Kidney epithelial cell (primary cell): ENCODE results near the gene RNF123. TPM values are rescaled to one million over a fixed set of nuclear protein-coding genes. Genes with fewer than 3 reads are reported as not detected.

Experiments used
- DNase-seq: peaks from one replicate; pipeline ENCODE4 v3.0.0-alpha.2; 2010; ENCODE audit warnings: low read depth
- H3K27me3 ChIP-seq: 2 replicates; pipeline ENCODE4 v1.6.0; 2011; ENCODE audit warnings: low read length; ENCODE audit not compliant: control insufficient read depth, insufficient read depth
- H3K36me3 ChIP-seq: 2 replicates; pipeline ENCODE4 v1.5.1; 2011; ENCODE audit warnings: low read length; ENCODE audit not compliant: control insufficient read depth, insufficient read depth
- H3K4me3 ChIP-seq: 2 replicates; pipeline ENCODE4 v1.5.1; 2011; ENCODE audit warnings: low read depth, mild to moderate bottlenecking, control low read depth, low read length
- total RNA-seq: library from RNA; depleted of rRNA; stranded (reverse); fragments of >200 nt; gene quantifications from 2 replicates; pipeline ENCODE4 v1.2.3, GENCODE V29; 2015
- TF ChIP-seq, protein P1 (sequence below): IDR thresholded peaks from 2 replicates; pipeline ENCODE4 v1.5.1; 2011; ENCODE audit warnings: mild to moderate bottlenecking, moderate library complexity, low read length, control low read depth, inconsistent platforms; ENCODE audit not compliant: insufficient read depth, poor library complexity, severe bottlenecking

RNF123 gene
- total RNA-seq, 1 donor from 2014 or later = 30.8 TPM

DNA sequence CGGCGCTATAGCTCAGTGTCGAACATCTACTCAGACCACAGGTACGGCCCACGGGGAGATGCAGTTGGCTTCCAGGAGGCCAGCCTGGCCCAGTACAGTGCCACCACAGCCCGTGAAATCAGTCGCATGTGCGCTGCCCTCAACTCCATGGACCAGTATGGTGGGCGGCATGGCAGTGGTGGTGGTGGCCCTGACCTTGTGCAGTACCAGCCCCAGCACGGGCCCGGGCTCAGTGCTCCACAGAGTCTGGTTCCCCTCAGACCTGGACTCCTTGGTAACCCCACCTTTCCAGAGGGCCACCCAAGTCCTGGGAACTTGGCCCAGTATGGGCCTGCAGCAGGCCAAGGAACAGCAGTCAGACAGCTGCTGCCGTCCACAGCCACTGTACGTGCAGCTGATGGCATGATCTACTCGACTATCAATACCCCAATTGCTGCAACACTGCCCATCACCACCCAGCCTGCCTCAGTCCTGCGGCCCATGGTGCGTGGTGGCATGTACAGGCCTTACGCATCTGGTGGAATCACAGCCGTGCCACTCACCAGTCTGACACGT, 33.5 kb upstream of the RNF123 start:
- Histone ChIP-seq H3K27me3 (peaks cover 24% of the 10 kb centered on the region), H3K4me3 (no peak overlapping the region), H3K36me3 (no peaks in the 10 kb centered on the region)
- TF ChIP-seq, protein P1, sequence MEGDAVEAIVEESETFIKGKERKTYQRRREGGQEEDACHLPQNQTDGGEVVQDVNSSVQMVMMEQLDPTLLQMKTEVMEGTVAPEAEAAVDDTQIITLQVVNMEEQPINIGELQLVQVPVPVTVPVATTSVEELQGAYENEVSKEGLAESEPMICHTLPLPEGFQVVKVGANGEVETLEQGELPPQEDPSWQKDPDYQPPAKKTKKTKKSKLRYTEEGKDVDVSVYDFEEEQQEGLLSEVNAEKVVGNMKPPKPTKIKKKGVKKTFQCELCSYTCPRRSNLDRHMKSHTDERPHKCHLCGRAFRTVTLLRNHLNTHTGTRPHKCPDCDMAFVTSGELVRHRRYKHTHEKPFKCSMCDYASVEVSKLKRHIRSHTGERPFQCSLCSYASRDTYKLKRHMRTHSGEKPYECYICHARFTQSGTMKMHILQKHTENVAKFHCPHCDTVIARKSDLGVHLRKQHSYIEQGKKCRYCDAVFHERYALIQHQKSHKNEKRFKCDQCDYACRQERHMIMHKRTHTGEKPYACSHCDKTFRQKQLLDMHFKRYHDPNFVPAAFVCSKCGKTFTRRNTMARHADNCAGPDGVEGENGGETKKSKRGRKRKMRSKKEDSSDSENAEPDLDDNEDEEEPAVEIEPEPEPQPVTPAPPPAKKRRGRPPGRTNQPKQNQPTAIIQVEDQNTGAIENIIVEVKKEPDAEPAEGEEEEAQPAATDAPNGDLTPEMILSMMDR = no peak
- DNase-seq = no peak

DNA sequence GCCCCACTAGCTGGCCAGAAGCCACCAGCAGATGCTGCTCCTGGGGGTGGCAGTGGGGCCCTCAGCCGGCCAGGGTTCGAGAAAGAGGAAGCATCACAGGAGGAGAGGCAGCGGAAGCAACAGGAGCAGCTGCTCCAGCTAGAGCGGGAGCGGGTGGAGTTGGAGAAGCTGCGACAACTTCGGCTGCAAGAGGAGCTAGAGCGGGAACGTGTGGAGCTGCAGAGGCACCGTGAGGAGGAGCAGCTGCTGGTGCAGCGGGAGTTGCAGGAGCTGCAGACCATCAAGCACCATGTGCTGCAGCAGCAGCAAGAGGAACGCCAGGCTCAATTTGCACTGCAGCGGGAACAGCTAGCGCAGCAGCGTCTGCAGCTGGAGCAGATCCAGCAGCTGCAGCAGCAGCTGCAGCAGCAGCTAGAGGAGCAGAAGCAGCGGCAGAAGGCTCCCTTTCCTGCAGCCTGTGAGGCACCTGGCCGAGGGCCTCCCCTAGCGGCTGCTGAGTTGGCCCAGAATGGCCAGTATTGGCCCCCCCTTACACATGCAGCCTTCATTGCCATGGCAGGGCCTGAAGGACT, 32.7 kb upstream of the RNF123 start:
- TF ChIP-seq, protein P1 = no peak
- no peak overlapping the region for H3K4me3 ChIP-seq
- H3K27me3 ChIP-seq = peaks cover 24% of the 10 kb centered on the region
- H3K36me3 ChIP-seq = no peaks in the 10 kb centered on the region
- no peak for DNase-seq

DNA sequence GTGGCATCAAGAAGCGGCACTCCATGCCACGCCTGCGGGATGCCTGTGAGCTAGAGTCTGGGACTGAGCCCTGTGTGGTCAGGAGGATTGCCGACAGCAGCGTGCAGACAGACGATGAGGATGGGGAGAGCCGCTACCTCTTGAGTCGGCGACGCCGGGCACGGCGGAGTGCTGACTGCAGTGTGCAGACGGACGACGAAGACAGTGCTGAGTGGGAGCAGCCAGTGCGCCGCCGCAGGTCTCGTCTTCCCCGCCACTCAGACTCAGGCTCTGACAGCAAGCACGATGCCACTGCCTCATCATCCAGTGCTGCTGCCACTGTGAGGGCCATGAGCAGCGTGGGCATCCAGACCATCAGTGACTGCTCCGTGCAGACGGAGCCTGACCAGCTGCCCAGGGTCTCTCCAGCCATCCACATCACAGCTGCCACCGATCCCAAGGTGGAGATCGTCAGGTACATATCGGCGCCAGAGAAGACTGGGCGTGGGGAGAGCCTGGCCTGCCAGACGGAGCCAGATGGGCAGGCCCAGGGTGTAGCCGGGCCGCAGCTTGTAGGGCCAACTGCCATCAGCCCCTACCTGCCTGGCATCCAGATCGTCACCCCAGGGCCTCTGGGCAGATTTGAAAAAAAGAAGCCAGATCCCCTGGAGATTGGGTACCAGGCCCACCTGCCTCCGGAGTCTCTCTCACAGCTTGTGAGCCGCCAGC, 32.0 kb upstream of the RNF123 start:
- Histone ChIP-seq H3K4me3 (no peak overlapping the region), H3K27me3 (peaks cover 24% of the 10 kb centered on the region), H3K36me3 (no peaks in the 10 kb centered on the region)
- no peak for DNase-seq
- TF ChIP-seq, protein P1 = no peak

DNA sequence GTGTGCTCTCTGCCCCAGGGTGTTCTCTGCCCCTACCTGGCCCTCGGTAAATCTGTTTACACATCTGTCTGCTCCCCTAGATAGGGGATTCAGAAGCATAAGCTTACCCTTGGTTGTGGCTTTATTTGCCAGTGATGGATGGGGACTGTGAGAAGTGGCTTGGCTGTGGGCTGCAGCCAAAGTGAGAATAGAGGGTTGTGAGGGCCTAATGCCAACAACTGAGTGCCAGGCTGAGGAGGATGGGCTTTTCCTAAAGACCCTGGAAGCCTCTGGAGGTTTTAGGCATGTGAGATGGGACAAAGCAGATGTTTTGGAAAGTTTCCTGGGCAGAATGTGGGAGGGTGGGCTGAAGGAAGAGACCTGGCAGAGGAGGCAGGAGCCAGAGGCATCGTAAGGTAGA, 30.6 kb upstream of the RNF123 start:
- Histone ChIP-seq H3K4me3 (no peak overlapping the region), H3K27me3 (peaks cover 20% of the 10 kb centered on the region), H3K36me3 (no peaks in the 10 kb centered on the region)
- TF ChIP-seq, protein P1 = no peak
- no peak for DNase-seq

DNA sequence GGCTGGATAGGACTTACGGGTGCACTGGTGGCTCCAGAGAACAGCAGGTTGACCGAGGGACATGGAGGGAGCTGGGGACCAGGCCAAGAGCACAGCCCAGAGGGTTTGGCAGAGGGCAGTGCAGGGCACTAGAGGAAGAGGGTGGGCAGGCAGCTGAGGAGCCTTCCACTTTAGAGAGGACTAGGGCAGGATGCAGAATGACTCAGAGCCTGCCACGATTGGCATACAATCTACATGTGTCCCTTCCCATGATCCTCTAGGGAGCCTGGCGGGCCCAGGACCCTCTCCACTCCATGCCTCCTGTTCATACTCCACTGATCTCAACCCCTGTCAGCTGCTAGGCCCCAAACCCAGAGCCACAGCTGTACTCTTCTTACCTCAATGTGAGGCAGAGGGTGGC, 29.6 kb upstream of the RNF123 start:
- Histone ChIP-seq H3K4me3 (no peak overlapping the region), H3K36me3 (no peaks in the 10 kb centered on the region), H3K27me3 (peaks cover 20% of the 10 kb centered on the region)
- no peak for DNase-seq
- TF ChIP-seq, protein P1 = no peak

DNA sequence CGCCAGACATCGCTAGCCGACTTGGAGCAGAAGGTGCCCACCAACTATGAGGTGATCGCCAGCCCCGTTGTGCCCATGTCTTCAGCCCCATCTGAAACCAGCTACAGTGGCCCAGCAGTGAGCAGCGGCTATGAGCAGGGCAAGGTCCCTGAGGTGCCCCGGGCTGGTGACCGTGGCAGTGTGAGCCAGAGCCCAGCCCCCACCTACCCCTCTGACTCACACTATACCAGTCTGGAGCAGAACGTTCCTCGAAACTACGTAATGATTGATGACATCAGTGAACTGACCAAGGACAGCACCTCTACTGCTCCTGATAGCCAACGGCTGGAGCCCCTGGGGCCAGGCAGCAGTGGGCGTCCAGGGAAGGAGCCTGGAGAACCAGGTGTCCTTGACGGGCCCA, 28.1 kb upstream of the RNF123 start:
- no peak overlapping the region for H3K4me3 ChIP-seq
- TF ChIP-seq, protein P1 = no peak
- H3K27me3 ChIP-seq = peaks cover 14% of the 10 kb centered on the region
- no peaks in the 10 kb centered on the region for H3K36me3 ChIP-seq
- no peak for DNase-seq
